CD14-positive monocyte (primary cell): ENCODE results near the gene ZNF641. TPM values are rescaled to one million over a fixed set of nuclear protein-coding genes. Genes with fewer than 3 reads are reported as not detected.

Experiments
- DNase-seq, 3 donors: peaks; one replicate each; pipeline ENCODE4 v3.0.0-alpha.2; 2011 to 2022
- H2AFZ ChIP-seq: 2 replicates; pipeline ENCODE4 v1.6.0; 2012; ENCODE audit warnings: mild to moderate bottlenecking, low read depth, low read length, inconsistent platforms; ENCODE audit not compliant: insufficient read depth, poor library complexity, severe bottlenecking
- H3K27ac ChIP-seq, 2 donors: 1 replicate in 1 of 2; 2 replicates in 1 of 2; pipeline ENCODE4 v1.5.1; 2012 to 2013; ENCODE audit warnings: low read length in 2 of 2, control low read depth in 1 of 2, inconsistent platforms in 1 of 2, low read depth in 1 of 2, mild to moderate bottlenecking in 1 of 2
- H3K27me3 ChIP-seq, 2 donors: one replicate each; pipeline versions ENCODE4 v1.6.0 to v1.6.1; 2011 to 2013; ENCODE audit warnings: low read length in 2 of 2; ENCODE audit not compliant: control insufficient read depth in 2 of 2, insufficient read depth in 2 of 2
- H3K36me3 ChIP-seq, 2 donors: replicated peaks in 1 of 2; 1 replicate in 1 of 2; 2 replicates in 1 of 2; pipeline versions ENCODE4 v1.5.1 to v1.6.1; 2012 to 2013; ENCODE audit warnings: low read length in 2 of 2, control low read depth in 1 of 2, inconsistent platforms in 1 of 2, mild to moderate bottlenecking in 1 of 2; ENCODE audit not compliant: insufficient read depth in 2 of 2, control insufficient read depth in 1 of 2
- H3K4me1 ChIP-seq, 2 donors: 1 replicate in 1 of 2; 2 replicates in 1 of 2; pipeline versions ENCODE4 v1.5.1 to v1.6.1; 2012 to 2013; ENCODE audit warnings: low read length in 2 of 2, control low read depth in 1 of 2, inconsistent platforms in 1 of 2, mild to moderate bottlenecking in 1 of 2, moderate library complexity in 1 of 2; ENCODE audit not compliant: insufficient read depth in 2 of 2, control insufficient read depth in 1 of 2
- H3K4me2 ChIP-seq: replicated peaks from 2 replicates; pipeline ENCODE3; 2012; ENCODE audit warnings: low read length, moderate library complexity, mild to moderate bottlenecking; ENCODE audit not compliant: poor library complexity, severe bottlenecking; ENCODE audit errors: extremely low read depth
- H3K4me3 ChIP-seq, 3 experiments: fragments of 200-600 bp in 1 of 3; sonication (generic) in 1 of 3; replicated peaks in 1 of 3; 1 replicate in 2 of 3; 2 replicates in 1 of 3; pipeline ENCODE4 v1.5.1; 2011 to 2013; ENCODE audit warnings: low read length in 3 of 3, mild to moderate bottlenecking in 3 of 3, control low read depth in 2 of 3, low read depth in 2 of 3, inconsistent platforms in 1 of 3, moderate library complexity in 1 of 3
- H3K79me2 ChIP-seq: 2 replicates; pipeline ENCODE4 v1.6.0; 2012; ENCODE audit warnings: mild to moderate bottlenecking, control low read depth, inconsistent platforms, low read length, moderate library complexity; ENCODE audit not compliant: insufficient read depth
- H3K9ac ChIP-seq: 2 replicates; pipeline ENCODE4 v1.6.0; 2017; ENCODE audit warnings: low read length, mild to moderate bottlenecking; ENCODE audit not compliant: insufficient read depth, poor library complexity, severe bottlenecking
- H3K9me3 ChIP-seq, 2 donors: replicated peaks in 1 of 2; 1 replicate in 1 of 2; 2 replicates in 1 of 2; pipeline versions ENCODE4 v1.5.1 to v1.6.1; 2012 to 2013; ENCODE audit warnings: low read length in 2 of 2, control low read depth in 1 of 2; ENCODE audit not compliant: control insufficient read depth in 1 of 2, insufficient read depth in 1 of 2
- H4K20me1 ChIP-seq: 2 replicates; pipeline ENCODE4 v1.6.0; 2012; ENCODE audit warnings: mild to moderate bottlenecking, low read length, control low read depth, moderate library complexity; ENCODE audit not compliant: insufficient read depth
- H3K27ac Mint-ChIP-seq, 7 donors: one replicate each; pipeline ENCODE4 v1.8.0; 2020; ENCODE audit warnings: mild to moderate bottlenecking in 7 of 7, mixed read lengths in 7 of 7, moderate library complexity in 6 of 7, inconsistent platforms in 2 of 7
- H3K27me3 Mint-ChIP-seq, 3 donors: one replicate each; pipeline ENCODE4 v1.8.0; 2021 to 2022; ENCODE audit warnings: low read depth in 3 of 3, mild to moderate bottlenecking in 3 of 3, mixed read lengths in 3 of 3, moderate library complexity in 3 of 3, inconsistent platforms in 1 of 3
- H3K36me3 Mint-ChIP-seq, 2 donors: one replicate each; pipeline ENCODE4 v1.8.0; 2020; ENCODE audit warnings: mixed read lengths in 2 of 2, inconsistent platforms in 1 of 2, mild to moderate bottlenecking in 1 of 2
- H3K4me1 Mint-ChIP-seq: one replicate; pipeline ENCODE4 v1.8.0; 2020; ENCODE audit warnings: mild to moderate bottlenecking, mixed read lengths
- H3K4me3 Mint-ChIP-seq, 2 donors: one replicate each; pipeline ENCODE4 v1.8.0; 2020; ENCODE audit warnings: mild to moderate bottlenecking in 2 of 2, mixed read lengths in 2 of 2, moderate library complexity in 1 of 2
- H3K9me3 Mint-ChIP-seq, 7 donors: one replicate each; pipeline ENCODE4 v1.8.0; 2020 to 2022; ENCODE audit warnings: mixed read lengths in 7 of 7, mild to moderate bottlenecking in 6 of 7, moderate library complexity in 6 of 7, inconsistent platforms in 2 of 7
- CTCF ChIP-seq: fragments of 200-600 bp; IDR thresholded peaks from one replicate; pipeline ENCODE4 v1.8.0; 2022; ENCODE audit warnings: antibody characterized with exemption, mild to moderate bottlenecking
- WGBS: methylation state at CpG from one replicate; pipeline ENCODE4 v1.1.5; 2013; ENCODE audit warnings: missing lambda C conversion rate; ENCODE audit not compliant: insufficient coverage; 5-methylcytosine and 5-hydroxymethylcytosine counted together
- intact Hi-C, 2 donors: fragments of 100-400 bp; cut with micrococcal nuclease; formaldehyde crosslinking; loops; one replicate each; pipeline versions ENCODE4 v1.15.0 to v1.15.1; 2023
- polyA plus RNA-seq, 3 donors: library from polyadenylated mRNA; depleted of rRNA in 1 of 3; unstranded in 2 of 3; stranded (reverse) in 1 of 3; fragments of 300-500 nt in 2 of 3; fragments of >200 nt in 1 of 3; fragmentation: Illumina TruSeq in 2 of 3; gene quantifications; 1 replicate in 2 of 3; 2 replicates in 1 of 3; pipeline ENCODE4 v1.2.3, GENCODE V29; 2012 to 2021

Gene ZNF641
- polyA plus RNA-seq, 3 donors: 12.1 to 21.7 (median 12.6) TPM

GRCh38 chr12:48339442-48340117 lies 11.1 kb downstream of the ZNF641 start:
- H3K36me3 ChIP-seq: peaks cover 29 to 52% of the 10 kb centered on the region in 2 donors
- no peak overlapping the region for H3K27ac ChIP-seq
- H3K4me2 ChIP-seq: no peak overlapping the region
- H3K79me2 ChIP-seq: no peaks in the 10 kb centered on the region
- no peak overlapping the region for H3K4me3 ChIP-seq
- peaks cover 31 to 49% of the 10 kb centered on the region in 2 donors for H3K36me3 Mint-ChIP-seq
- H3K4me1 ChIP-seq: peaks cover 43 to 46% of the 10 kb centered on the region in 2 donors
- H3K27me3 ChIP-seq: no peaks in the 10 kb centered on the region
- H3K9me3 ChIP-seq: no peaks in the 10 kb centered on the region
- H3K4me1 Mint-ChIP-seq: peaks cover 56% of the 10 kb centered on the region
- H2AFZ ChIP-seq: no peak overlapping the region
- no CpG with 5 or more reads among the region's 3 CpGs for WGBS
- TF ChIP-seq CTCF: no peak
- H3K9ac ChIP-seq: no peak overlapping the region
- intact Hi-C loops: loop anchor here in 1 of 2 donors (10.0 kb wide), 1 partner anchor 55 kb away; no protein-coding TSS in a partner anchor
- no peak overlapping the region for H3K4me3 Mint-ChIP-seq
- no peak overlapping the region for H3K27ac Mint-ChIP-seq
- no peak for DNase-seq
- H3K9me3 Mint-ChIP-seq: peaks cover 0 to 6% (median 2%) of the 10 kb centered on the region in 7 donors
- H3K27me3 Mint-ChIP-seq: peaks cover 0 to 1% (median 0%) of the 10 kb centered on the region in 3 donors
- H4K20me1 ChIP-seq: peaks cover 4% of the 10 kb centered on the region

GRCh38 chr12:48336564-48336963 lies 14.2 kb downstream of the ZNF641 start:
- Mint-ChIP-seq H3K36me3 (peaks cover 10 to 25% of the 10 kb centered on the region in 2 donors), H3K4me3 (no peak overlapping the region), H3K4me1 (peaks cover 50% of the 10 kb centered on the region), H3K9me3 (peaks cover 0 to 6% (median 2%) of the 10 kb centered on the region in 7 donors), H3K27ac (peak overlapping the region in 3 of 7 donors; percentile 63 to 79 (median 74)), H3K27me3 (peaks cover 0 to 1% (median 0%) of the 10 kb centered on the region in 3 donors)
- peak; percentile 35 for TF ChIP-seq CTCF
- peaks cover 7 to 22% of the 10 kb centered on the region in 2 donors for H3K36me3 ChIP-seq
- DNase-seq: no peak
- H4K20me1 ChIP-seq: no peaks in the 10 kb centered on the region
- H3K9ac ChIP-seq: no peak overlapping the region
- peaks cover 39 to 43% of the 10 kb centered on the region in 2 donors for H3K4me1 ChIP-seq
- intact Hi-C loops: no loop called here
- no peaks in the 10 kb centered on the region for H3K9me3 ChIP-seq
- WGBS: 88% methylated on average over 4 of the region's 4 CpGs
- H2AFZ ChIP-seq: no peak overlapping the region
- H3K27ac ChIP-seq: peak overlapping the region; percentile 10 to 27
- no peaks in the 10 kb centered on the region for H3K79me2 ChIP-seq
- H3K4me2 ChIP-seq: no peak overlapping the region
- no peaks in the 10 kb centered on the region for H3K27me3 ChIP-seq
- no peak overlapping the region for H3K4me3 ChIP-seq
